Thyroid gland (tissue), 4 donors: Measurements from ENCODE around the gene CBR4. TPM values are rescaled to one million over a fixed set of nuclear protein-coding genes. Genes with fewer than 3 reads are reported as not detected.

Experiments
- DNase-seq, 2 donors: peaks; one replicate each; pipeline ENCODE4 v3.0.0-alpha.2; 2019
- H3K27ac ChIP-seq, 3 donors: fragments of 200-600 bp; sonication (generic); 1 replicate in 2 of 3; 2 replicates in 1 of 3; pipeline ENCODE4 v1.5.1; 2016 to 2019; ENCODE audit warnings: mild to moderate bottlenecking in 1 of 3, moderate library complexity in 1 of 3
- H3K27me3 ChIP-seq: fragments of 200-600 bp; sonication (generic); one replicate; pipeline ENCODE4 v1.5.1; 2019
- H3K36me3 ChIP-seq, 2 donors: fragments of 200-600 bp; sonication (generic); one replicate each; pipeline ENCODE4 v1.5.1; 2016 to 2019
- H3K4me1 ChIP-seq, 2 donors: fragments of 200-600 bp; sonication (generic); one replicate each; pipeline ENCODE4 v1.5.1; 2017 to 2019
- H3K4me3 ChIP-seq, 3 donors: fragments of 200-600 bp; sonication (generic); replicated peaks in 1 of 3; 1 replicate in 2 of 3; 2 replicates in 1 of 3; pipeline ENCODE4 v1.5.1; 2016; ENCODE audit warnings: mild to moderate bottlenecking in 1 of 3
- H3K9me3 ChIP-seq: fragments of 200-600 bp; sonication (generic); one replicate; pipeline ENCODE4 v1.5.1; 2017
- POLR2A ChIP-seq, 2 donors: fragments of 450-650 bp; IDR thresholded peaks; one replicate each; pipeline ENCODE4 v1.6.1; 2017; ENCODE audit warnings: antibody characterized with exemption in 2 of 2, mild to moderate bottlenecking in 2 of 2, moderate library complexity in 1 of 2
- WGBS, 2 donors: methylation state at CpG; one replicate each; pipeline ENCODE4 v1.1.5; 2017; 5-methylcytosine and 5-hydroxymethylcytosine counted together
- intact Hi-C: fragments of 100-400 bp; cut with DNase I; formaldehyde crosslinking; loops from one replicate; pipeline ENCODE4 v1.15.1; 2023
- total RNA-seq, 4 donors: library from RNA; depleted of rRNA; stranded (reverse); fragments of >200 nt; gene quantifications; one replicate each; pipeline ENCODE4 v1.2.3, GENCODE V29; 2016
- TF ChIP-seq, protein P1 (sequence below), 6 experiments: fragments of 200-600 bp in 3 of 6; fragments of 450-650 bp in 3 of 6; sonication (generic) in 3 of 6; IDR thresholded peaks; one replicate each; pipeline ENCODE4 v1.5.1; 2016 to 2019; ENCODE audit warnings: antibody characterized with exemption in 6 of 6, mild to moderate bottlenecking in 2 of 6, inconsistent platforms in 1 of 6, moderate library complexity in 1 of 6

CBR4 gene
- total RNA-seq = 10 to 100 TPM; 47.7 to 54.2 (median 49.9) TPM

DNA sequence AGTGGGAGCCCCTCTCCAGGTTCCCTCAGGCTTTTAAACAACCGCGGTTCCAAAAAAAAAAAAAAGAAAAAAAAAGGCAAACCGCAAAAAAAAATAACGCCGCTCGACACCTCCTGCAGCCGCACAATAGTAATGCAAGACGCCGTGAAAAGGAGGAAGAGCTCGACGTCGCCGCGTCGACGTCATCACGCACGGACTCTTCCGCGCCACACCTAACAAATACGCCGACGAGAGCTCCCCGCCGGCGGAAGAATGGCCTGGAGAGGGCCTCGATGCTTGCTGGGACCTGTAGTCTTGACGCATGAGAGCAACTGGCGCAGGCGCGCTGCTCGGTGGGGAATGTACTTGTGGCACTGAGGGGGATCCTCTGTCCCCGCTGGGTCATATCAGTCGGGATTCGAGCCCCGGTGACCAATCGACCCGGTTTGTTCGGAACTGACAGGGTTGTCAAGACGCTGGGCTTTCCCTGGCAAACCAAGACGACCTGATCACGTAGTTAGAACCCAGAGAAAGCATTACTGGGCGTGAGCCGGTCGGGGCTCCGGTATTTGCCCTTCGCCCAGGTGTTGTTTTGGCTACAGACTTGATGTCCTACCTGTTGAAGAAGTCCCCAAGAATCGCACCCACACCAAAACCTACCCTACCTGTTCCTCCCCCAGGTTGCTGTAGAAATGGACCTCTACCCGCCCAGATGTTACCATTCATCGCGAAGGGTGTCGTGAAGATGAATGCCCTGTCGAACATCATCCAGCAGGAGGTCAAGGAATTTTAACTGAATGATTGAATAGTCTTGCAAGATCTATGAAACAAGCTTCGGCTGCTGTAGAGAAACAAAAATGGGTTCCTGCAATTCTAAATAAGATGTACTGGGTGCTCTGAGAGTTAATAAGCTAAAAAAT, at the start of gene CBR4:
CBR4 (minus strand) TSS at position 131 of the 899 bp plus-strand sequence. CDS start 166 bp downstream, outside the sequence.
- WGBS, 2 donors = 1 to 2% methylated on average over 41 to 54 of the region's 54 CpGs
- H3K27ac ChIP-seq = peak within 1 kb of the TSS; percentile 87 to 99 (median 92)
- TF ChIP-seq, protein P1, sequence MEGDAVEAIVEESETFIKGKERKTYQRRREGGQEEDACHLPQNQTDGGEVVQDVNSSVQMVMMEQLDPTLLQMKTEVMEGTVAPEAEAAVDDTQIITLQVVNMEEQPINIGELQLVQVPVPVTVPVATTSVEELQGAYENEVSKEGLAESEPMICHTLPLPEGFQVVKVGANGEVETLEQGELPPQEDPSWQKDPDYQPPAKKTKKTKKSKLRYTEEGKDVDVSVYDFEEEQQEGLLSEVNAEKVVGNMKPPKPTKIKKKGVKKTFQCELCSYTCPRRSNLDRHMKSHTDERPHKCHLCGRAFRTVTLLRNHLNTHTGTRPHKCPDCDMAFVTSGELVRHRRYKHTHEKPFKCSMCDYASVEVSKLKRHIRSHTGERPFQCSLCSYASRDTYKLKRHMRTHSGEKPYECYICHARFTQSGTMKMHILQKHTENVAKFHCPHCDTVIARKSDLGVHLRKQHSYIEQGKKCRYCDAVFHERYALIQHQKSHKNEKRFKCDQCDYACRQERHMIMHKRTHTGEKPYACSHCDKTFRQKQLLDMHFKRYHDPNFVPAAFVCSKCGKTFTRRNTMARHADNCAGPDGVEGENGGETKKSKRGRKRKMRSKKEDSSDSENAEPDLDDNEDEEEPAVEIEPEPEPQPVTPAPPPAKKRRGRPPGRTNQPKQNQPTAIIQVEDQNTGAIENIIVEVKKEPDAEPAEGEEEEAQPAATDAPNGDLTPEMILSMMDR (IDR thresholded peaks at IDR 0.05) = peak in 5 of 6 experiments; percentile 8 to 64 (median 33)
- peak in 1 of 2 donors; percentile 97 for TF ChIP-seq POLR2A (IDR thresholded peaks at IDR 0.05)
- H3K27me3 ChIP-seq = no peaks in the 10 kb centered on the region
- DNase-seq = peak; percentile 98 to 99
- H3K4me1 ChIP-seq = peaks cover 23 to 32% of the 10 kb centered on the region in 2 donors
- intact Hi-C loops = no loop called here
- peak within 1 kb of the TSS; percentile 54 to 74 (median 62) for H3K4me3 ChIP-seq
- H3K9me3 ChIP-seq = no peaks in the 10 kb centered on the region
- no peaks in the 10 kb centered on the region for H3K36me3 ChIP-seq

DNA sequence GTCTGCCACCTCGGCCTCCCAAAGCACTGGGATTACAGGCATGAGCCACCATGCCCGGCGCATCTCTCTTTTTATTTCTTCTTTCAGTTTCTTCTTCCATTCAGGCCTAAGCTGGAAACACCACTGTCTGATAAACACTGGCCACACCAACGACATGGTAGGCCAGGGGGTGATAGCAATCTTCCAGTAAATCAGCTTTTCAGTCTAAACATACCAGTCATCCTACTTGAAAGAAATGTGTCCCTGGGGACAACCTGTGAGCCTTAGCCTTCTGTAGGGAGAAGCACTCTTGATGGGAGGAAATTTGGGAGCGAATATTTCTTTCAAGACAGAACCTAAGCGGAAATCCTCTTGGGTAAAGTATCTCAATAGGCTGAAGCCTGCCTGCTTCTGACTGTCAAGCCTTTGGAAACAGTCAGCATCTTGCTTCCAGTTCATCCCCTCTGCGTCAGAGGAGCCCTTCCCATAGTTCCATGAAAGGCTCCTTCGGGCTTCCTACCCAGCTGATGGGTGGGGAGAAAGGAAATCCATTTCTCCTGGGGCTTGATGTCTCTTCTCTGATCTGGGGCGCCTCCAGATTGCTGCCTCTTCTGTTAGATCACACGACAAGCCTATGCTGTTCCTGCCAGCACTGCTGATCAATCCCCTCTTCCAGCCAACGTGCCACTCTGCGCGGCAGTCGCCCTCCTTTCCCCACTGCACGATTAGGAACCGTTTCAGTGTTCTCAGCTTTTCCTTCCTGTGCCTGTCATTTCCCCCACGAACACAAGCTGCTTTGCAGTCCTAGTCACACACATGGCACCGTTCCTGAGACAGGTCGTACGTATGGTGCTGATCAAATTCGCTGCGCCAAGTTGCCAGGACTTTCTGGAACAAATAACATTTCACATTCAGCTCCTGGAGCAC, 49.5 kb upstream of the CBR4 start:
- 63 to 79% methylated on average over 21 to 22 of the region's 22 CpGs for WGBS, 2 donors
- Histone ChIP-seq H3K9me3 (no peaks in the 10 kb centered on the region), H3K27me3 (no peaks in the 10 kb centered on the region), H3K27ac (peak overlapping the region; percentile 36 to 52 (median 49)), H3K36me3 (no peaks in the 10 kb centered on the region), H3K4me1 (peaks cover 11 to 19% of the 10 kb centered on the region in 2 donors), H3K4me3 (no peak overlapping the region)
- intact Hi-C loops = no loop called here
- no peak for DNase-seq
- TF ChIP-seq POLR2A (IDR thresholded peaks at IDR 0.05) = no peak

DNA sequence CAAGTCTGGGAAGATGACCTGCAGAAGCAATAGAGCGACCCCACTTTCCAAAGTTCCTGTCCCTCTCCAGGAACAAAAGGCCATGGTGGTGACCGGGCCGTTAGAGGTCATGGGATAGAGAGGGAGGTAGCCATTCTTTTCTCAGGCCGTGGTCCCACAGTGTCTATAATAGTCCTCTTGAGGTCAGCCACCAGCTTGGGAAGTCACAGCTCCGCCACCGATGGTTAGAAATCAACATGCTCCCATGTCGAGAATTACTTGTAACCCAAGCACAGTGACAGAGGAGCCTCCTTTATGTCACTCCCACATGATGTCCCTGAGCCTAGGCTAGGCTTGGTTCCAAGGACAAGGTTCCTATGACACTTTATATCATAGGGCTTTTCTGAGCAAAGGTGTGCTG, 48.3 kb upstream of the CBR4 start:
- Histone ChIP-seq H3K4me1 (peaks cover 11 to 19% of the 10 kb centered on the region in 2 donors), H3K4me3 (no peak overlapping the region), H3K9me3 (no peaks in the 10 kb centered on the region), H3K27ac (no peak overlapping the region), H3K27me3 (no peaks in the 10 kb centered on the region), H3K36me3 (no peaks in the 10 kb centered on the region)
- TF ChIP-seq, protein P1 (IDR thresholded peaks at IDR 0.05) = no peak
- TF ChIP-seq POLR2A (IDR thresholded peaks at IDR 0.05) = no peak
- intact Hi-C loops = no loop called here
- 73 to 77% methylated on average over 7 of the region's 7 CpGs for WGBS, 2 donors
- DNase-seq = no peak

DNA sequence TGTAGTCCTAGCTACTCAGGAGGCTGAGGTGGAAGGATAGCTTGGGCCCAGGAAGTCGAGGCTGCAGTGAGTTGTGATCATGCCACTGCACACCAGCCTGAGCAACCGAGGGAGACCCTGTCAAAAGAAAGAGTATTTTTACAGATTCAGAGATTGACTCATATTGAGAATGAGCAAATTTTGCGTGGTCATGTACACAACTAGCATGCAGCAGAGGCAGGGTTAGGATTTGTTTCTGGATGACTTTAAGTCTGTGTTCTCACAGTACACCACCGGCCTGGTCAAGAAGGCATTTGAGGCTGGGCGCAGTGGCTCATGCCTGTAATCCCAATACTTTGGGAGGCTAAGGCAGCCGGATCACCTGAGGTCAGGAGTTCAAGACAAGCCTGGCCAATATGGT, 44.8 kb upstream of the CBR4 start:
- Histone ChIP-seq H3K4me3 (no peak overlapping the region), H3K36me3 (no peaks in the 10 kb centered on the region), H3K27ac (no peak overlapping the region), H3K4me1 (peaks cover 13 to 20% of the 10 kb centered on the region in 2 donors), H3K9me3 (no peaks in the 10 kb centered on the region), H3K27me3 (no peaks in the 10 kb centered on the region)
- intact Hi-C loops = no loop called here
- WGBS, 2 donors = 84 to 96% methylated on average over 6 of the region's 6 CpGs
- TF ChIP-seq, protein P1 (IDR thresholded peaks at IDR 0.05) = no peak
- no peak for TF ChIP-seq POLR2A (IDR thresholded peaks at IDR 0.05)
- DNase-seq = no peak

DNA sequence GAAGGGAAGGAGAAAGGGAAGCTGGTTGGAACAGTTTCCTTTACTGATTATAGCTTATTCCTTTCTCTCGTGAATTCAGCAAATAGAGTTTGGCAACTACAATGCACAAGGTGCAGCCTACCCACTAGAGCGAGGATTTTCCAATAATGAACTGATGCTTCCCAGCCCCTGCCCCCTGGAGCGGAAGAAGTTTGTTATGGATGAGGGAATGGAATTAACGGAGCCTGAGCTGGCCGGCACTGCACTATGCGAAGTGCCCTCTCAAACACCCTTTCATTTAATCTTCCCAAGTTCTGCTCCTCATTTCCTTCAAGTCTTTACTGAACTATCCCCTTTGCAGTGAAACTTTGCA, 42.5 kb upstream of the CBR4 start:
- H3K36me3 ChIP-seq = no peaks in the 10 kb centered on the region
- peak in 1 of 2 donors; percentile 16 for DNase-seq
- peaks cover 13 to 20% of the 10 kb centered on the region in 2 donors for H3K4me1 ChIP-seq
- no peaks in the 10 kb centered on the region for H3K9me3 ChIP-seq
- no peaks in the 10 kb centered on the region for H3K27me3 ChIP-seq
- no peak overlapping the region for H3K4me3 ChIP-seq
- intact Hi-C loops = no loop called here
- peak overlapping the region; percentile 15 to 42 (median 41) for H3K27ac ChIP-seq
- 49 to 66% methylated on average over 6 of the region's 6 CpGs for WGBS, 2 donors
- TF ChIP-seq POLR2A (IDR thresholded peaks at IDR 0.05) = no peak
- TF ChIP-seq, protein P1 (IDR thresholded peaks at IDR 0.05) = no peak
